ENCODE measurements around the gene ITPR1. TPM values are rescaled to one million over a fixed set of nuclear protein-coding genes. Genes with fewer than 3 reads are reported as not detected.

The ITPR1 gene
- total and polyA plus RNA-seq, 2 experiments from 2014 or later: 6.8 to 21.0 TPM

DNA sequence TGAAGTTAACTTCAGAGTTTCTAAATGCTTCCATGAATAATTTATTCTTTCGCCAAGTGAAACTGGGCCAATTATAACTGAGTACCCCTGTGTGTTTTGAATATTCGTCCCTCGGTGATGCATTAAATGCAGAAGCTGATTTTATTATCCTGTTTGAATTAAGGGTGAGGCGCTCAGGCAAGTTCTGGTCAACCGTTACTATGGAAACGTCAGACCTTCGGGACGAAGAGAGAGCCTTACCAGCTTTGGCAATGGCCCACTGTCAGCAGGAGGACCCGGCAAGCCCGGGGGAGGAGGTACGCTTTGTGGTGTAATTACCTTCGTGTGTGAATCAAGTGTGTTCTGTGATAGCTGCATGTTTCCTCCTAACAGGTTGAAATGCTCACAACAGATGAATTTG lies 239.8 kb downstream of the ITPR1 start:
- Histone ChIP-seq H3K4me1 (ENCODE audit: insufficient read depth) (peaks cover 26% of the 10 kb centered on the region), H3K36me3 (ENCODE audit: insufficient read depth) (no peaks in the 10 kb centered on the region; the same call in 1 of the 2 replicates), H3K27me3 (ENCODE audit: insufficient read depth) (no peaks in the 10 kb centered on the region), H3F3A (replicated peaks; ENCODE audit: low read depth) (no peaks in the 10 kb centered on the region), H3K4me3 (no peak overlapping the region), H3K27ac (ENCODE audit: low read depth) (no peak overlapping the region), H3K79me2 (replicated peaks; ENCODE audit: insufficient read depth) (no peaks in the 10 kb centered on the region), H3K4me2 (0 out of 2 replicates have a peak overlapping the region, but pooled peaks have one; percentile 5), H2AFZ (no peak overlapping the region), H3K9me2 (ENCODE audit: insufficient read depth) (no peaks in the 10 kb centered on the region), H4K20me1 (replicated peaks; ENCODE audit: insufficient read depth) (no peaks in the 10 kb centered on the region)
- TF ChIP-seq ZNF331 (CRISPR knock-in tag; IDR thresholded peaks at IDR 0.05; ENCODE audit: low read depth): no peak
- TF ChIP-seq, protein P1, sequence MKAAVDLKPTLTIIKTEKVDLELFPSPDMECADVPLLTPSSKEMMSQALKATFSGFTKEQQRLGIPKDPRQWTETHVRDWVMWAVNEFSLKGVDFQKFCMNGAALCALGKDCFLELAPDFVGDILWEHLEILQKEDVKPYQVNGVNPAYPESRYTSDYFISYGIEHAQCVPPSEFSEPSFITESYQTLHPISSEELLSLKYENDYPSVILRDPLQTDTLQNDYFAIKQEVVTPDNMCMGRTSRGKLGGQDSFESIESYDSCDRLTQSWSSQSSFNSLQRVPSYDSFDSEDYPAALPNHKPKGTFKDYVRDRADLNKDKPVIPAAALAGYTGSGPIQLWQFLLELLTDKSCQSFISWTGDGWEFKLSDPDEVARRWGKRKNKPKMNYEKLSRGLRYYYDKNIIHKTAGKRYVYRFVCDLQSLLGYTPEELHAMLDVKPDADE (IDR thresholded peaks at IDR 0.05): no peak
- no peak for TF ChIP-seq CREB1 (CRISPR knock-in tag; IDR thresholded peaks at IDR 0.05; ENCODE audit: low read depth)
- TF ChIP-seq NANOG (IDR thresholded peaks at IDR 0.05; ENCODE audit: borderline replicate concordance): no peak
- H3K4me1 Mint-ChIP-seq: peaks cover 35% of the 10 kb centered on the region
- no peaks in the 10 kb centered on the region for H3K9me3 Mint-ChIP-seq
- no peaks in the 10 kb centered on the region; the same call in 2 of the 3 replicates for H3K36me3 Mint-ChIP-seq (ENCODE audit: low read depth)
- no peak overlapping the region for H3K27ac Mint-ChIP-seq
- peak; percentile 57 for DNase-seq (ENCODE audit: low spot score)
- peak; percentile 88 for ATAC-seq
- H3K4me3 Mint-ChIP-seq: no peak overlapping the region
- H3K27me3 Mint-ChIP-seq (ENCODE audit: insufficient read depth, low read depth, poor library complexity): peaks cover 2% of the 10 kb centered on the region

DNA sequence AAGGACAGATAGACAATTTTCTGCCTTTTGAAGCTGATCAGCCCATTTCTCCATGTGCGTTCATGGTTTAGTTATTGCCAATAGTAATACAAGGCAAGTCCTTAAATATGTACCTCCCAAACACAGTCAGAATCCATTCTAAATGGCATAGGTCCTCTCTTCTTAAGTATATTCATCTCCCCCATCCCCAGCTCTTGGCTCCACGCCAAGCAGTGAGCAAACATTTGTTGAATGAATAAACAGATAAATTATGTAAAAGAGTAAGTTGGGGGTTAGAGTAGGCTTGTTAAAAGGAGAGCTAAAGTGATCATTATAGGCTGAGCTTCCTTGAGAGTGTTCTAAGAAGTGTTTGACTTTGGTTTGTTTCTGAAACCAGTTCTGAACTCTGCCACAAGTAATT lies 241.3 kb downstream of the ITPR1 start:
- Histone ChIP-seq H3K4me1 (ENCODE audit: insufficient read depth) (peaks cover 26% of the 10 kb centered on the region), H4K20me1 (replicated peaks; ENCODE audit: insufficient read depth) (no peaks in the 10 kb centered on the region), H3K79me2 (replicated peaks; ENCODE audit: insufficient read depth) (no peaks in the 10 kb centered on the region), H3K4me2 (no peak overlapping the region), H3K4me3 (no peak overlapping the region), H3K27me3 (ENCODE audit: insufficient read depth) (no peaks in the 10 kb centered on the region), H3K36me3 (ENCODE audit: insufficient read depth) (no peaks in the 10 kb centered on the region; the same call in 1 of the 2 replicates), H3F3A (replicated peaks; ENCODE audit: low read depth) (no peaks in the 10 kb centered on the region), H3K27ac (ENCODE audit: low read depth) (no peak overlapping the region), H3K9me2 (ENCODE audit: insufficient read depth) (no peaks in the 10 kb centered on the region), H2AFZ (no peak overlapping the region)
- no peaks in the 10 kb centered on the region for H3K9me3 Mint-ChIP-seq
- peaks cover 34% of the 10 kb centered on the region for H3K4me1 Mint-ChIP-seq
- no peak overlapping the region for H3K27ac Mint-ChIP-seq
- DNase-seq (ENCODE audit: low spot score): no peak
- no peaks in the 10 kb centered on the region; the same call in 2 of the 3 replicates for H3K36me3 Mint-ChIP-seq (ENCODE audit: low read depth)
- ATAC-seq: no peak
- H3K4me3 Mint-ChIP-seq: no peak overlapping the region
- no peaks in the 10 kb centered on the region for H3K27me3 Mint-ChIP-seq (ENCODE audit: insufficient read depth, low read depth, poor library complexity)
- no peak for TF ChIP-seq ZNF114 (CRISPR knock-in tag; IDR thresholded peaks at IDR 0.05)
- TF ChIP-seq, protein P2, sequence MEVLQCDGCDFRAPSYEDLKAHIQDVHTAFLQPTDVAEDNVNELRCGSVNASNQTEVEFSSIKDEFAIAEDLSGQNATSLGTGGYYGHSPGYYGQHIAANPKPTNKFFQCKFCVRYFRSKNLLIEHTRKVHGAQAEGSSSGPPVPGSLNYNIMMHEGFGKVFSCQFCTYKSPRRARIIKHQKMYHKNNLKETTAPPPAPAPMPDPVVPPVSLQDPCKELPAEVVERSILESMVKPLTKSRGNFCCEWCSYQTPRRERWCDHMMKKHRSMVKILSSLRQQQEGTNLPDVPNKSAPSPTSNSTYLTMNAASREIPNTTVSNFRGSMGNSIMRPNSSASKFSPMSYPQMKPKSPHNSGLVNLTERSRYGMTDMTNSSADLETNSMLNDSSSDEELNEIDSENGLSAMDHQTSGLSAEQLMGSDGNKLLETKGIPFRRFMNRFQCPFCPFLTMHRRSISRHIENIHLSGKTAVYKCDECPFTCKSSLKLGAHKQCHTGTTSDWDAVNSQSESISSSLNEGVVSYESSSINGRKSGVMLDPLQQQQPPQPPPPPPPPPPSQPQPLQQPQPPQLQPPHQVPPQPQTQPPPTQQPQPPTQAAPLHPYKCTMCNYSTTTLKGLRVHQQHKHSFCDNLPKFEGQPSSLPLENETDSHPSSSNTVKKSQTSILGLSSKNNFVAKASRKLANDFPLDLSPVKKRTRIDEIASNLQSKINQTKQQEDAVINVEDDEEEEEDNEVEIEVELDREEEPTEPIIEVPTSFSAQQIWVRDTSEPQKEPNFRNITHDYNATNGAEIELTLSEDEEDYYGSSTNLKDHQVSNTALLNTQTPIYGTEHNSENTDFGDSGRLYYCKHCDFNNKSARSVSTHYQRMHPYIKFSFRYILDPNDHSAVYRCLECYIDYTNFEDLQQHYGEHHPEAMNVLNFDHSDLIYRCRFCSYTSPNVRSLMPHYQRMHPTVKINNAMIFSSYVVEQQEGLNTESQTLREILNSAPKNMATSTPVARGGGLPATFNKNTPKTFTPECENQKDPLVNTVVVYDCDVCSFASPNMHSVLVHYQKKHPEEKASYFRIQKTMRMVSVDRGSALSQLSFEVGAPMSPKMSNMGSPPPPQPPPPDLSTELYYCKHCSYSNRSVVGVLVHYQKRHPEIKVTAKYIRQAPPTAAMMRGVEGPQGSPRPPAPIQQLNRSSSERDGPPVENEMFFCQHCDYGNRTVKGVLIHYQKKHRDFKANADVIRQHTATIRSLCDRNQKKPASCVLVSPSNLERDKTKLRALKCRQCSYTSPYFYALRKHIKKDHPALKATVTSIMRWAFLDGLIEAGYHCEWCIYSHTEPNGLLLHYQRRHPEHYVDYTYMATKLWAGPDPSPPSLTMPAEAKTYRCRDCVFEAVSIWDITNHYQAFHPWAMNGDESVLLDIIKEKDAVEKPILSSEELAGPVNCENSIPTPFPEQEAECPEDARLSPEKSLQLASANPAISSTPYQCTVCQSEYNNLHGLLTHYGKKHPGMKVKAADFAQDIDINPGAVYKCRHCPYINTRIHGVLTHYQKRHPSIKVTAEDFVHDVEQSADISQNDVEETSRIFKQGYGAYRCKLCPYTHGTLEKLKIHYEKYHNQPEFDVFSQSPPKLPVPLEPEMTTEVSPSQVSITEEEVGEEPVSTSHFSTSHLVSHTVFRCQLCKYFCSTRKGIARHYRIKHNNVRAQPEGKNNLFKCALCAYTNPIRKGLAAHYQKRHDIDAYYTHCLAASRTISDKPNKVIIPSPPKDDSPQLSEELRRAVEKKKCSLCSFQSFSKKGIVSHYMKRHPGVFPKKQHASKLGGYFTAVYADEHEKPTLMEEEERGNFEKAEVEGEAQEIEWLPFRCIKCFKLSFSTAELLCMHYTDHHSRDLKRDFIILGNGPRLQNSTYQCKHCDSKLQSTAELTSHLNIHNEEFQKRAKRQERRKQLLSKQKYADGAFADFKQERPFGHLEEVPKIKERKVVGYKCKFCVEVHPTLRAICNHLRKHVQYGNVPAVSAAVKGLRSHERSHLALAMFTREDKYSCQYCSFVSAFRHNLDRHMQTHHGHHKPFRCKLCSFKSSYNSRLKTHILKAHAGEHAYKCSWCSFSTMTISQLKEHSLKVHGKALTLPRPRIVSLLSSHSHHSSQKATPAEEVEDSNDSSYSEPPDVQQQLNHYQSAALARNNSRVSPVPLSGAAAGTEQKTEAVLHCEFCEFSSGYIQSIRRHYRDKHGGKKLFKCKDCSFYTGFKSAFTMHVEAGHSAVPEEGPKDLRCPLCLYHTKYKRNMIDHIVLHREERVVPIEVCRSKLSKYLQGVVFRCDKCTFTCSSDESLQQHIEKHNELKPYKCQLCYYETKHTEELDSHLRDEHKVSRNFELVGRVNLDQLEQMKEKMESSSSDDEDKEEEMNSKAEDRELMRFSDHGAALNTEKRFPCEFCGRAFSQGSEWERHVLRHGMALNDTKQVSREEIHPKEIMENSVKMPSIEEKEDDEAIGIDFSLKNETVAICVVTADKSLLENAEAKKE (CRISPR knock-in tag; IDR thresholded peaks at IDR 0.05): no peak
- TF ChIP-seq, protein P1 (IDR thresholded peaks at IDR 0.05): no peak
- TF ChIP-seq NANOG (IDR thresholded peaks at IDR 0.05; ENCODE audit: borderline replicate concordance): no peak
- TF ChIP-seq EZH2 (IDR thresholded peaks at IDR 0.05; ENCODE audit: low read depth, unreplicated experiment): no peak
- no peak for TF ChIP-seq POLR2AphosphoS5 (IDR thresholded peaks at IDR 0.05; ENCODE audit: low read depth)
- TF ChIP-seq STAT1 (IDR thresholded peaks at IDR 0.05; ENCODE audit: unreplicated experiment): no peak
- TF ChIP-seq, protein P3, sequence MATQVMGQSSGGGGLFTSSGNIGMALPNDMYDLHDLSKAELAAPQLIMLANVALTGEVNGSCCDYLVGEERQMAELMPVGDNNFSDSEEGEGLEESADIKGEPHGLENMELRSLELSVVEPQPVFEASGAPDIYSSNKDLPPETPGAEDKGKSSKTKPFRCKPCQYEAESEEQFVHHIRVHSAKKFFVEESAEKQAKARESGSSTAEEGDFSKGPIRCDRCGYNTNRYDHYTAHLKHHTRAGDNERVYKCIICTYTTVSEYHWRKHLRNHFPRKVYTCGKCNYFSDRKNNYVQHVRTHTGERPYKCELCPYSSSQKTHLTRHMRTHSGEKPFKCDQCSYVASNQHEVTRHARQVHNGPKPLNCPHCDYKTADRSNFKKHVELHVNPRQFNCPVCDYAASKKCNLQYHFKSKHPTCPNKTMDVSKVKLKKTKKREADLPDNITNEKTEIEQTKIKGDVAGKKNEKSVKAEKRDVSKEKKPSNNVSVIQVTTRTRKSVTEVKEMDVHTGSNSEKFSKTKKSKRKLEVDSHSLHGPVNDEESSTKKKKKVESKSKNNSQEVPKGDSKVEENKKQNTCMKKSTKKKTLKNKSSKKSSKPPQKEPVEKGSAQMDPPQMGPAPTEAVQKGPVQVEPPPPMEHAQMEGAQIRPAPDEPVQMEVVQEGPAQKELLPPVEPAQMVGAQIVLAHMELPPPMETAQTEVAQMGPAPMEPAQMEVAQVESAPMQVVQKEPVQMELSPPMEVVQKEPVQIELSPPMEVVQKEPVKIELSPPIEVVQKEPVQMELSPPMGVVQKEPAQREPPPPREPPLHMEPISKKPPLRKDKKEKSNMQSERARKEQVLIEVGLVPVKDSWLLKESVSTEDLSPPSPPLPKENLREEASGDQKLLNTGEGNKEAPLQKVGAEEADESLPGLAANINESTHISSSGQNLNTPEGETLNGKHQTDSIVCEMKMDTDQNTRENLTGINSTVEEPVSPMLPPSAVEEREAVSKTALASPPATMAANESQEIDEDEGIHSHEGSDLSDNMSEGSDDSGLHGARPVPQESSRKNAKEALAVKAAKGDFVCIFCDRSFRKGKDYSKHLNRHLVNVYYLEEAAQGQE (IDR thresholded peaks at IDR 0.05; ENCODE audit: unreplicated experiment): no peak

All from GM23338 (cell line).